GM21723 (cell line): Measurements from ENCODE around the gene HOXB3.

Source experiments
- ATAC-seq: cut with Tn5 transposase; IDR thresholded peaks from one replicate; pipeline ENCODE4 v1.9.1; 2021; ENCODE audit warnings: mild to moderate bottlenecking, moderate library complexity; ENCODE audit not compliant: unreplicated experiment

Gene HOXB3

DNA sequence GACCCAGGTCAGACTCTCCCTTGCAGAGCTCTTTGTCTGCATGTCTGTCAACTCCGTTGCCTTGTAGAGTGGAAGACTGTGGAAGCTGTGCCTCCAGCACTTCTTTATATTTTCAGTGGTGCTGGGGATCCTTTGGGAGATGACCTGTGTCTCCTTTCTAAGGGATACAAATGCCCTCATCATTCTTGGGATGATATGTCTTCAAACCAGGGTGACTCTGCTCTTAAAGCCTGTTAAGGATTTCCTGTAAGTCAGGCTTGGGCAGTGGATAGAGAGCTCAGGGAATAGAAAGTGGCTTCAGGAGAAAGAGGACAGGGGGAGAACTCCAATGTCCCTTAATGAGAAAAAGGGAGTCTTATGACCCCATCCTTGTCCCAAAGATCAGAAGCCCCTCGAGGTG is 1.5 kb downstream of the HOXB3 start:
- no peak for ATAC-seq

DNA sequence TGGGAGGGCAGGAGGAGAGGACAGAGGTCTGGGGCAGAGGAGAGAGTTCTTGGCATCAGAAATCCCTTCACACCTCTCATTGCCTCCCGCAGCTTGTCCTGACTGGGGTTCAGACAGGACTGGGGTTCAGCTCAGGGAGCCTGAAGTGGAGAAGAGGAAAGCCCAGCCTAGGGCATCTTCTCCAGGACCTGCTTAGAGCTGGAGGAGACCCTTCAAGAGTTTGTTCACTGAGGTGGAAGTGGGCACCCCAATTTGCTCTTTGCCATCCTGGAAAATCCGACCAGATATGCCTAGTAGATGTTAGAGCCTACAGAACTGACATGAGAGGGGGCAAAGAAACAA is 2.0 kb downstream of the HOXB3 start:
- ATAC-seq: no peak

DNA sequence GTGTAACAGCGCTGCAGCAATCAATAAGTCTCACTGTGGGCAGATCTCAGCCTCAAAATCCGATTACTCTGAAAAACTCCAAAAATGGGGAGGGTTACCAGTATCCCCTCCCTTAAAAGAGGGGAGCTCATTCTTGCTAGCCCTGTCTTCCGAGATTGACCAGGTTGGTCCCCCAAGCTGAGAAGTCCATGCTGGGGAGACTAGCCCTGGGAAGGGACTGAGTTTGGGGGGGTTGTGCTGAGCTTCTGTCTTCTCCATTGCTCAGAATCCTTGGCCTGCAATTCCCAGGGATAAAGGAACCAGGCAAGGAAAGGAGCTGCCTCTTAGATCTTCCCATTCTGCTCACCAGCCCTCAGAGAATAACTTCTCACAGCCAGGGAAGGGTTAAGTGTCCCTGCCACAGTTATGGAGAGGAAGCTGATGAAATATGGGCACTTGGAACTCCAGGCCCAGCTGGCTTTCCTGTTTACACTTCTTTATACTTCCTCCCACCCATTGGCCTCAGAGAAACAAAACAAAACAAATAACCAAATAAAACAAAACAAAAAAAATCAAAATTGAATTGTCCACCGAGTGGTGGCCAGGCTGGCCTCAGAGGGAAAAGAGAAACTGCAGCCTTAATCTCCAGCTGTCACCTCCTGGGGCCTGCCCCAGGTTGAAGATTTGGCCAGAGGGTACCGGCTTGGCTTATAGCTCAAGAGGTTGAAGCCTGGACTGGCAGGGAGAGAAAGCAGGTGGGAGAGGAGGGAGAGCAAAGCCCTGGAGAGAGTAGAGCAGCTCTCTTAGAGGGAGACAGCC is 2.6 kb downstream of the HOXB3 start:
- ATAC-seq: no peak

DNA sequence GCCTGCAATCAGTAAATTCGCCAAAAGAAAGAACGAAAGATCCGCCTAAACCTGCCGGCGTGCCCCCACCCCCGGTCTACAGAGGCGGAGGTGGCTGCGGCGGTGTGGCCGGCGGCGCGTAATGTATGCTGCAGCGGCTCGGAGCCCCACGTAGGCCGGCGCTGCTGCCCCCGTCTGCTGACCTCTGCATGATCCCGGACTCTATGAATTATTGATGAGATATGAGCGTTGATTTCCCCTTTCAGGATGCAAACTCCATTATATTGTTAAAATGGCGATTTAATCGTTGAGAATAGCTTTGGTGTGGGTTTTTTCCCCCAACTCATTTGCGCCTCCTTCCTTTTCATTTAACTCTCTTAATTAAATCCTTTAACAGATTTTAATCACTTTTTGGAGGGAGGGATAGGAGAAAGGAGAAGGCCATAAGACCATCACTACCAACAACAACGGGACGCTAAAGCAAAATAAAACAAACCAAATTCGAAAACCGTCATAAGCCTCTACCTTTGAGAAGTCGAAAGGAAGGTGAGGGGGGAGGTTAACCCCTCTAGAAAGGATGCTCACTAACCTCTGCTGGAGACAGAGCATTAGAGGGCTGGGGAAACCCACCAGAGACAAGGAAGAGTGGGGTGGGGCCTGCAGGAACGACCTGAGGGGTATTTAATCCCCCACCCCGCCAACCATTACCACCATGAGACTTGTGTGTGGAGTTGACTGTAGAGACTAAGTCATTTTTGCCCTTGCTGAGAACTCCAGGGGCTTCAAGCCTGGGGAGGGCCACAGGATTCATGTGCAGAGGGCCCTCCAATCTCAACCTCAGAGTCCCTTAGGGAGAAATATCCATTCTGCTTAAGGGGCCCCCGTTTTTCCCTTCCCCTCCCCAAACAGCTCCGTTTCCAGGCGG is 3.4 kb downstream of the HOXB3 start:
- ATAC-seq: no peak

DNA sequence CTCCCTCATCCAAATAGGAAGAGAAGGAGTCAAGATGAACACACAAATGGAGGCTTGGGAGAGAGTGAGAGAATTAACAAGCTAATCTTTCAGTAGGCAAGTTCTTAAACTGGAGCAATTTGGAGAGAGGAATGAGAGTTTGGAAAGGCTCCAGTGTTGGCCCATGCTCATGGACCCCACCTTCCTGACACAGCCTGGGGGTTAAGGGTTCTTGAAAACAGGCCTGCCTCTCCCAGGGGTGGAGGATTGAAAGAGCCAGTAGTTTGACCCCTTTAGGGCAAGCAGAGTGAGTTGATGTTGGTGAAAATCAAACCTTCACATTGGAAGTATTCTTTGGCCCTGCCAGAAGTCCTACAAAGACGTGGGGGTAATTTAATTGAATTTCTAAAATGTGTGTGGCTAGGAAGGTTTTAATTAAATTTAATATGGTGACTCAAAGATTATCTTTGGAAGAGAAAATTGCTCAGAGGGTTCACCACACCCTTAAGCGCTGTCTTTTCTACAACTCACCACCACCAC is 5.8 kb downstream of the HOXB3 start:
- ATAC-seq: no peak

DNA sequence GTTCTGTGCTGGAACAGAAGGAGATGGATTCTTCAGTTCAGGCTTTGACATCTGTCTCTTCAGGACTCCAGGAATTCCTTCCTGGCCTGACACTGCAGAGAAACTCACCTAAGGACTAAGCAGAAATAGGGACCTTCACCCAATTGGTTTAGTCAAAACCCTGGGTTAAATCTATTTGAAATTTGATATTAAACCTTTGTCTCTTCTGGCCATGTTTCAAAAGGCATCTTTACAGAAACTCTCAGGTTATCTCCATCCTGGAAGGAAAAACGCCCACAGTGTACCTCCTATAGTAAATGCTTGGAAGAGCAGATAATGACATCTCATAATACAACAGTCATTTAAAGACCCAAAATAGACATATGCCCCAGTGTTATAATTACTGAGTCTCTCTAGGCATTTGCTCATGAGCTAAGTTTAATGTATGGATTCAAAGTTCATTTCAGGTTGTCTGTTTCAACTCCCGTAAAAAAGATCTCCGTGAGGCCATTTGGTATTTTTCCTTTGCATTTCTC is 6.3 kb downstream of the HOXB3 start:
- no peak for ATAC-seq

DNA sequence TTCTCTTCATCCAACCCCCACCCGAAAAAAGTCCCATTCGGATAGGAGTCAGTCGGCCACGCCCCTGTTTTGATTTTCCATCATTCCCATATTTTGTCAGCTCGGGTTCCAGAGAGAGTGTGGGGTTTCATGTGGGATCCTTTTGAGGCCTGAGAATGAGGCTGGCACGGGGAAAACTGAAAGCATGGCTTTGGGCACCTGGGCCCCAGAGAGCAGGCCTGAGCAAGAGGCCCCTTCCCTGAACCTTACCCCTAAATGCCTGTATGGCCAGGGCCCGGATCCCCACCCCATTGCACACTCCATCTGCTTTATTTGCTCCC is 7.3 kb downstream of the HOXB3 start:
- ATAC-seq: no peak

DNA sequence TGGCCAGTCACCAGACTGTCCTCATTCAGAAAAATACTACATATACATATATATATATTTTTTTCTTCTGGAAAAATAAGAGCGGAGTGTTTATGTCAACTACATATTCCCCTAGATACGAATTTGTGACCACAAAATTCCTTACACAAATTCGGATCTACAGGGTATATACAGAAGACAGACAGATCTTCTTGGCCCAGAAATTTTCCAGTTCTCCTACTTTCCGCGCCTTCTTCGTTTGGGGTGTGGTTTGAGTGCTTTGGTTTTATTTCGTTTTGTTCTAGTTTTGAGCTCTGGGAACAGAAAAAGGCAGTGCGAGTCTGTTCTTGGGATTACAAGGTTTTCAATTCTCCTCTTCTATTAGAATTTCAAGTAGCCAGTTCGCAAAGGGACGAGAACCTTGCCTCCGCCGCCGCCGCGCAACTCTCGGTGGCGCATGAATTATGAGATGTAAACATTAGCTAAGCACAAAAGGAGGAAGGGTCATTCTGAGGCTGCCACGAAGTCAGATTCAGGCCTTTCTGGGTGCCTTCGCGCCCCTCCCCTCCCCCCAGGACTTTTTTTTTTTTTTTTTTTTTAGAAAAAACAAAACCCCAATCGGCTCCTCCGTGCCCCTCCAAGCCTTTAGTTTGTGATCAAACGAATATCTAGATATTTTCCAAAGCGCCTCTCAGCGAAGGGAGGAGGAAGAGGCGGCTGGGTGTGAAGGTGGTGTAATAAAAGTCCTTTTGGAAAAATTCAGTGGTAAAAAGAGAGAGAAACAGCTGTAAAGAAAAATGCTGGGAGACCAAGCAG is 10.1 kb downstream of the HOXB3 start:
- ATAC-seq: no peak

DNA sequence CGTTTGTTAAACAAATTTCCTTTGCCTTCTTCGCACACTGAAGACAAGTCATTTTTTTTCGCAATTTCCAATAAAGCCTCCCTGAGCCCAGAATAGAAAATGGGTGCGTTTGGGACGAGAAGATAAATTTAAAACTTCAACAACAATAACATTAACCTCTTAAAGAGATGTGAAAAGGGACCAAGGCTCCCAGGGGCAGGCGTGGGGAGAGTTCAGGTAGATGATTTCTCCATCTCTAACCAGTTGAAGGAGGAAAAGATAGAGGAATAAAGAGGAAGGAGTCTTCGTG is 10.6 kb downstream of the HOXB3 start:
- ATAC-seq: no peak

DNA sequence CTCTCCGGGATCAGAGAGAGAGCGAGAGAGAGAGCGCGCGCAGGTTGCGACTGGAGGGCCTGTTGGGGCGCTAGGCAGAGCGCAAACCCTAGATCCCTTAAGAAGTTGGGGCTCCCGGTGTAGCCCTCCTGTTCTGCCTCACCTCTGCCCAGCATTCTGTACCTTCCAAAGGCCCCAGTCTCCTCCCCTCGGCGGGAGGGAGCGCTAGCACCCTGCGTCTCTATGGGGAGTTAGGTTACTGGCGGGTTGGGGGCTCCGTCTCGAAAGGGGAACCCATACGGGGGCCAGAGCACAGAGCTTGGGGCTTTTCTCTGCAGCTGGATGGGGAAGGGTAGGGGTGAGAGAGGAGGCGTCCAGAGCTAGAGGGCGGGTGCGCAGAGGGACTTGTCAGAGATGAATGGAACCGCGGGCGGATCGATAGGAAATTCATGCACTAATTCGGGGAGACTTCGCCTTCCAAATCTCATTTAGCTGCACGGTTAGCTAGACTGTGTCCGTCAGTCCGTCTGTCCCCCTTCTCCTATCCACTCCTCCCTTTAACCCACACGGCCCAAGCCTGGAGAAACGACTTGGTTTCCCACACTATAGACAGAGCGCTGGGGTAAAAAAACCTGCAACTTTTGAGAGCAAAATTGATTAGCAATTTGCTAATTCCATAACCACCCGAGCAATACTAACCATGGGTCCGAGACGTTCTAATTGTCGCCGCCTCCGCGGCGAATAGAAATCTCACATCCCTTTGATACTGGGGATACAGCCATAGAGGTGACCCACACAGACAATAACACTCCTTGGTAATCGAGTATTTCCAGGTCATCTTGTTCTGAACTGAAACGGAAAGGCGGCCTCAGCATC is 11.2 kb downstream of the HOXB3 start:
- ATAC-seq: no peak

DNA sequence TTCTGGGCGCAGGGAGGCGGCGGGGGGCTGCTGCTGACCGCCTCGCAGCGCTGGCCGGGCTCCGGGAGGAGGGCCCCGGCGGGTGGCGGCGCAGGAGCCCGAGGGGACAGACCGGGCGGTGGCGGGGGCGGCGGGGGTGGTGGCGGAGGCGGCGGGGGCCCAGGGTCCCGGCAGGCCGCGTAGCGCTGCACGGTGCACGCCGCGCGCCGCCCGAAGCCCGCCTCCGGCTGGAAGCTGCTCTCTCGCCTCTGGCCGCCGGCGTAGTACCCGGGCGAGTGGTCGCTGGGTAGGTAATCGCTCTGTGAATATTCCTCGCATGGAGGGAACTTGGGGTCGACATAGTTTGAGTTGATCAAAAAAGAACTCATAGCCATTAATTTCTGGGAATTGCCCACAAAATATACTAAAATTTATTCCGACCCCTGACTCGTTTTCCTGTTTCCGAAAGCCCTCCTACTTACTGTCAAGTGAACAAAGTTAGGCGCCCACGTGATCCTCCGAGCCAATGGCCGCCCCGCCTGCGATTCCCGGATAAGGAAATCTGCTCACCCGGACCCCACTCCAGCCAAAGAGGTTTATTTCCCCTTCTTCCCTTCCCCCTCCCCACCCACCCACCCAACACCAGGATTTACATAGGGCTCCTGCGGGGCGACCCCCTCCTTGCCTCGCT is 12.0 kb downstream of the HOXB3 start, which contains the start of gene HOXB4:
Gene HOXB4, minus strand, starts transcription at position 405 of the 670 bp plus-strand sequence. Its CDS starts 31 bp downstream, at position 374.
- no peak for ATAC-seq

DNA sequence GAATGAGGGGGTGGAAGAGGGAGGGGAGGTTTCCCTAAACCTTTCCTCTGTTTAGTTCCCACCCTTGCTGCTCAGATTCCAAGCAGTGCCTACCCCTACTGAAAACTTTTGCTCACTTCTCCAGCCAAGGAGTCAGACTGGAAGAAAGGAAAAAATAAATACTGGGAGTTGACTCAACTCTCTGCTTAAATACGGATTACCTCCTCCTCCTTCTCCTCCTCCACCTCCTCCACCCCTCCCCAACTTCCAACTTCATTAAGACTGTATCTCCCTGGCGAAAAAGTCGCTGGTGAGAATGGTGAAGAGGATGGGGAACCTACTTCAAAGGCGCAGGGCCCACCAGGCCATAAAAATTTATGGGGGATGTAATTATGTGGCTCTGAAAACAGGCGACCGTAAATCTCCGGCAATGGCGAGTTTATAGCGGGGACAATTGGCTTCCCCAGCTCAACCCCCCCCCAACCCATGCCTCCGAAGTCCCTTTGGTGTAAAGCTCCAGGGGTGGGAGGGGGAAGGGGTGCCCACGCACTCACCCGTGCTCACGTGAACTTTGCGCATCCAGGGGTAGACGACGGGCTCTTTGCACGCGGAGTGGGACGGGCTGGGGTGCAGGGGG is 12.6 kb downstream of the HOXB3 start:
- ATAC-seq: no peak

DNA sequence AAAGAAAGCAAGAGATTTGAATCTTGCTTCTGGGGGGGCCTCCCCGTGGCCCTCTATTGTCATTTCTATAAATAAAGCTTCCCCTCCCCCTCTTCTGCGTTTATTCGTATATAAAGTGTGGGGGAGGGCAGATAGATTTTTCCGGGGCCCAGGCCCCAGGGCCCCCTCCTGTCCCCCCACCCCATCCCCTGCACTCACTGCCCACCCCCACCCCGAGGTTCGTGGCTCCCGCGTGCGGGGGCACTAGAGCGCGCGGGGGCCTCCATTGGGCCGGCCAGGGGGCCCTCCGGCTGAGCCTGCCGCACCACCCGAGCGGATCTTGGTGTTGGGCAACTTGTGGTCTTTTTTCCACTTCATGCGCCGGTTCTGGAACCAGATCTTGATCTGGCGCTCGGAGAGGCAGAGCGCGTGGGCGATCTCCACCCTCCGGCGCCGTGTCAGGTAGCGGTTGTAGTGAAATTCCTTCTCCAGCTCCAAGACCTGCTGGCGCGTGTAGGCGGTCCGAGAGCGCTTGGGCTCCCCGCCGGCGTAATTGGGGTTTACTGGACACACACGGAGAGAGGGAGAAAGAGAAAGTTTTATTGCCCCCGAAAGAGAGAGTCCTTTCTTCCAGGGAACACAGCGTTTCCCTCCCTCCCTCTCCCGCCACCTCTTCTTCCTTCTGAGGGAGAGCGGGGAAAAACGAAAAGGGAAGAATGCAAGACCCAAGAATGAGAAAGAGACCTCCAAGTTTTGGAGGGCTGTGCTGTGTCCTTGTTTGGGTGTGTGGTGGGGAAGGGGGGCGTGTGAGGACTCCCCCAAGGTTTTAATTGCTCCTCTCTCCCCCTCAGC is 13.3 kb downstream of the HOXB3 start:
- no peak for ATAC-seq

DNA sequence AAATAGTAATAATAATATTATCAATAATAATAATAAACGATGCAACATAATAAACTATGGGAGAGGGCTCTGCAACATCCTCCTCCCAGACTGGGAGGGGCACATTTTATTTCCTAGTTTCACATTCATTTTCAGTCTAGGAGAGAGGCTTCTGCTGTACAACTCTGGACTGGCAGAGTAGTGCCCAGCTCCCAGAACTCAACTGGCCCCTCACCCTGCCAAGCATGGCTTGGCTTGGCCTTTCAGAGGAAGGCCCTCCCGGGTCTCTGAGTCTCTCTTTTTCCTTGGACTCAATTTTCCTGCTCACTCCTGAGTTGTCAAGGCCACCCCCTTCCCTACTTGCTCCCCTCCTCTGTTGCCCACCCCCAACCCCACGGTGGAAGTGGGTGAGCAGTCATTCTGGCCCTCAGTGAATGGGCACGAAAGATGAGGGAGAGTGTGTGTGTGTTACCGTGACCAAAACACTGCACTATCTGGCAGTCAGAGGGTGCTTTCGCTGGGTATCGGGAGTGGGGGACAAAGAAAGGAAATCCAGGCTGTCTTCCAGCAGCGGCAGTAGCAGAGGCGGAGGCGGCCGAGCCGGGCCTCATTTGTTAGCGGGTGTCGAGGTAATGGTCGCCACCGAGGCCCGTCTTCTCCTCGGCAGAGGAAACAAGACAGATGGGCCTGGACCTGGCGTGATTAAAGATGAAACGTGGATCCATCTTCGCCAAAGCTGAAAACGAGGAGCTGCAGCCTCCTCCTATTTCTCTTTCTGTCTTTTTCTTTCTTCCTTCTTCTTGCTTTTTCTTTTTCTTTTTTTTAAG is 14.2 kb downstream of the HOXB3 start:
- no peak for ATAC-seq

DNA sequence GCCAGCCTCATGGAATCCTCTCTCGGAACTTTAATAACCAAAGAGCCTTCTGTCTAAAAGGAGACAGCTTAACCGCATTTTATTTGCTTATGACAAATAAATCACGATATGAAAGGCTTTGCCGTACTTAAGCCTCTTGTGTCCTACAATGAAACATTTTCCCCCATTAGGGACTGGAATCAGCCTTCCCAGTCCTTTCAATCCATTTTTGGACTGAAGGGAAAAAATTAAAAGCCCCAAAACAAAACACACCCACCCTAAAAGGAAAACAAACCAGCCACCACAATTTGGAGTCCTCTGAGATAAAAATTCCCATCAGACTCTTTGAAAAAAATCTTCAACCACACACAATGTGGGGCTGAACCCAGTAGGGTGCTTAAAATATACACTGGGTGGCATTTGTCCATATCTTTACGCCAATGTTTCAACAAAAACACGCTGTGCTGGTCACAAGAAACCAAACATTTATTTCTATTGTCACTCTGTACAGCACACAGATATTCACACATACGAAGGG is 14.9 kb downstream of the HOXB3 start:
- no peak for ATAC-seq

DNA sequence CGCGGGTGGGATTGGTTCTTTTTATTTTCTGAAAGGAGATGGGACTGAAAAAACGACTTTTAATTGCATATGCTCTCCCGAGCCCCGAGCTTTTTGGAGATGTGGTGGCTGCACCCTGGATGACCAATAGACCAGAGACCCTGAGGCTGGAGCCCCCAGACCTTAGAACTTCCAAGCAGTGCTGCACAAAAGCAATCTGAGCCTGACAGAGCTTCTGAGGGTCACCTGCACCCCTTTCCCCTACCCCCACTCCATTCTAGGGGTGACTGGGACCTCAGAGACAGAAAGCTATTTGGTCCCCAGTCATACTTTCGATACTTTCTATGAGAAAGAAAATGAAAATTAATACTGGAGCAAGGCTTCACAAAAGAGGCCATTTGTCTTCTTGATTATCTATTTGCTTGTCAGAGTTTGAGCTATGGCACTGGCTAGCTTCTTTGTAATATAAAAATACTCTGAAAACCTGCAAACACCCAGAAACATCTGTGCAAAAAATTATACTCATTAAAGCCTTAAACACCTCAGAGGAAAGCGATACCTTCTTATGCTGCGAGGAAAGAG is 15.5 kb downstream of the HOXB3 start:
- no peak for ATAC-seq

DNA sequence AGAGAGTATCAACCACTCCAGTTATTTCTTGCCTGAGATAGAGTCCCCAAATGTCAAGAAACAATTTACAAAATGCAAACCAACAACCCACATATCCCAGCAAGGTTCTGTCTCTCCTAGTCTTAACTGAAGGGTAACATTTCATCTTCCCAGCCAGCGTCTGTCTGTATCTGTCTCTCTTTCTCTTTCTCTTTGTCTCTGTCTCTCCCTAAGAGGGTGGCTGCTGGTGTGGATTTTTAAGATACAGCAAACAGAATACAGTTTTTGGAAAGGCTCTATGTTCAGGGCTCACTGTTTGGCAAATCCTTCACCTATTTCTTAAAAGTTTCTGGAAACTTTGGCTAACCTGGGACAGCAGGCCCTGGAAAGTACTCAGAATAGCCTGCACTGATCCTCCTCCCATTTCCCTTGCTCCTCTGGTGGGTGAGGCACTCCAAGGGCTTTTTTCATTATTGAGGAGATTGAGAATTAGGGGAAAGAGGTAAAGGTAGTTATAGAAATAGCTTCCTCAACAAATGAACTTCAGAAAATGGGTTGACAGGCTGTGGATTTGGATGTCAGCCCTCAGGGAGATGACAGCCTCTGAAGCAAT is 18.1 kb downstream of the HOXB3 start:
- ATAC-seq: no peak
